Psoas muscle (tissue), 8 donors: ENCODE data around the gene NAV2. TPM values are rescaled to one million over a fixed set of nuclear protein-coding genes. Genes with fewer than 3 reads are reported as not detected.

ENCODE experiments used
- ATAC-seq, 4 donors: fragments of 200-7000 bp; cut with Tn5 transposase; one replicate each; pipeline ENCODE4 v1.9.1; 2020; ENCODE audit warnings: moderate library complexity in 3 of 4, mild to moderate bottlenecking in 2 of 4
- DNase-seq, 2 donors: peaks; one replicate each; pipeline ENCODE4 v3.0.0-alpha.2; 2020
- H3K27ac ChIP-seq: fragments of 200-600 bp; one replicate; pipeline ENCODE4 v1.8.0; 2022
- H3K27me3 ChIP-seq, 3 donors: fragments of 200-600 bp in 1 of 3; one replicate each; pipeline versions ENCODE4 v1.6.1 to v1.8.0; 2013 to 2022; ENCODE audit warnings: low read length in 2 of 3, mild to moderate bottlenecking in 2 of 3, moderate library complexity in 1 of 3; ENCODE audit not compliant: insufficient read depth in 3 of 3
- H3K36me3 ChIP-seq, 2 donors: fragments of 200-600 bp in 1 of 2; one replicate each; pipeline versions ENCODE4 v1.6.1 to v1.8.0; 2013 to 2022; ENCODE audit warnings: low read depth in 1 of 2, mild to moderate bottlenecking in 1 of 2, moderate library complexity in 1 of 2; ENCODE audit not compliant: insufficient read depth in 1 of 2
- H3K4me1 ChIP-seq: fragments of 200-600 bp; one replicate; pipeline ENCODE4 v1.8.0; 2022
- H3K4me3 ChIP-seq: fragments of 200-600 bp; one replicate; pipeline ENCODE4 v1.8.0; 2022; ENCODE audit warnings: mild to moderate bottlenecking
- H3K9me3 ChIP-seq: fragments of 200-600 bp; one replicate; pipeline ENCODE4 v1.8.0; 2022
- CTCF ChIP-seq: fragments of 200-600 bp; IDR thresholded peaks from one replicate; pipeline ENCODE4 v1.8.0; 2022; ENCODE audit warnings: antibody characterized with exemption
- WGBS, 3 donors: extraction: QIAGEN DNeasy Blood & Tissue Kit; methylation state at CpG; one replicate each; pipeline versions ENCODE4 v1.1.6 to v1.1.7; 2013; 5-methylcytosine and 5-hydroxymethylcytosine counted together
- intact Hi-C, 2 donors: fragments of 100-400 bp; cut with DNase I; formaldehyde crosslinking; loops; one replicate each; pipeline versions ENCODE4 v1.11.0 to v1.14.2; 2022
- polyA plus RNA-seq, 3 donors: library from polyadenylated mRNA; stranded (reverse); fragments of 200-250 nt; gene quantifications; one replicate each; pipeline ENCODE4 v1.2.3, GENCODE V29; 2013
- total RNA-seq, 4 donors: library from RNA; stranded (reverse); fragmentation: NEBNext Ultra II Directional in 2 of 4; extraction: Animal tissue kit (Norgen Biotek cat#: 25700) in 2 of 4; gene quantifications; one replicate each; pipeline versions ENCODE4 v1.2.1 to v1.2.4, GENCODE V29; 2021 to 2023
- donor health status: healthy with polysubstance abuse.
- donor health status: DM: no; HTN: no; CAD: no; lungs with moderate emphysema.
- donor health status: Bipolar disorder and iron deficiency.
- donor health status: healthy.
- donor health status: DM: yes; HTN: yes; CAD: no.
- donor health status: DM: no; HTN: no; CAD: no.
- donor health status: DM: no; HTN: no; CAD: no.
- donor health status: DM: yes; HTN: yes; CAD: no.

Gene NAV2
- total and polyA plus RNA-seq, 7 donors: 0.68 to 21.8 (median 2.9) TPM

DNA sequence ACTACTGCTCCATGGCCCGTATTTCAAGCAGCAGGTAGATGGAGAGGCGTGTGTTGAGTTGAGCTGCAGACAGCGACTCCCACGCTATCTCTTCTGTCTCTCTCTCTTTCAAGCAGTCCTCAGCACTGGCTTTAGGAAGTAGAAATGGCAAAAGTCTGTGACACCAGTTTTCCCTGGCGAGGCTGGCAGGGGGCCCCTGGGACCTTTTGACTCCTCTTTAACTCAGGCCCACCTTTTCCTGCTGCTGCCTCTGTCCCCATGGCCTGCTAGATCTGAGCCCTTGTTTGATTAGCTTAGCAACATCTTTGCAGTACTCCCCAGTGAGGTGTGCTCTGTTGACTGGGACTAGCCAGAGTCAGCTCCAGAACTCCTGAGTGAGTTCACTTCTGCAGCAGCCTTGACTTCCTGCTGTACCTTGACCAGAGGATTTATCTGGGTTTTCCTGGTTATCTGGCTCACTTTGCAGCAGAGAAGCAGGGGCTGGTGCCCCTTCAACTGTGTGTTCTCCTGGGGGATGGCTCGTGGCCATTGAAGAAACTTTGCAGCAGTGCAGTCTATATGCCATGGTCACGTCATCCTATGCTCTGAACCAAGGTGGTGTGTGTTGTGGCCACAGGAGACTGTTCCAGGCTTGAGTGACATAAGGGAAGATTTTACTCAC lies 263.8 kb downstream of the NAV2 start:
- Histone ChIP-seq H3K4me1 (peaks cover 2% of the 10 kb centered on the region), H3K36me3 (no peaks in the 10 kb centered on the region), H3K4me3 (no peak overlapping the region), H3K27me3 (no peaks in the 10 kb centered on the region), H3K27ac (no peak overlapping the region), H3K9me3 (no peaks in the 10 kb centered on the region)
- DNase-seq (no peak), ATAC-seq (no peak)
- no peak for TF ChIP-seq CTCF
- WGBS, 3 donors: 80 to 91% (median 84%) methylated on average over 7 of the region's 7 CpGs
- intact Hi-C loops: no loop called here

DNA sequence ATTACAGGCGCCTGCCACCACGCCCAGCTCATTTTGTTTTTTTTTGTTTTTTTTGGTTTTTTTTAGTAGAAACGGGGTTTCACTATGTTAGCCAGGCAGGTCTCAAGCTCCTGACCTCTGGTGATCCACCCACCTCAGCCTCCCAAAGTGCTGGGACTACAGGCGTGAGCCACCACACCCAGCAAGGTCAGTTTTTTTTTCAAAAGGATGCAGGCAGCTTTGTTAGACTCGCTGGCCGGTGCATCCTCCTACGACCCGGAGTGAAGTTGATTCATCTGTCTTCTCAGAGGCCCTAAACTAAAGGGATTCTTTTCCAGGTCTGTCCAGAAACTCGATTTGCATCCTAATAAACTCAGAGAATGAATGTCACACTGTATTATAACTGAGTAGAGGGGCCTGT lies 265.3 kb downstream of the NAV2 start:
- DNase-seq (no peak), ATAC-seq (no peak)
- Histone ChIP-seq H3K9me3 (no peaks in the 10 kb centered on the region), H3K4me1 (peaks cover 5% of the 10 kb centered on the region), H3K4me3 (no peak overlapping the region), H3K27ac (no peak overlapping the region), H3K36me3 (no peaks in the 10 kb centered on the region), H3K27me3 (no peaks in the 10 kb centered on the region)
- intact Hi-C loops: no loop called here
- TF ChIP-seq CTCF: no peak
- 95 to 99% (median 95%) methylated on average over 9 of the region's 9 CpGs for WGBS, 3 donors

DNA sequence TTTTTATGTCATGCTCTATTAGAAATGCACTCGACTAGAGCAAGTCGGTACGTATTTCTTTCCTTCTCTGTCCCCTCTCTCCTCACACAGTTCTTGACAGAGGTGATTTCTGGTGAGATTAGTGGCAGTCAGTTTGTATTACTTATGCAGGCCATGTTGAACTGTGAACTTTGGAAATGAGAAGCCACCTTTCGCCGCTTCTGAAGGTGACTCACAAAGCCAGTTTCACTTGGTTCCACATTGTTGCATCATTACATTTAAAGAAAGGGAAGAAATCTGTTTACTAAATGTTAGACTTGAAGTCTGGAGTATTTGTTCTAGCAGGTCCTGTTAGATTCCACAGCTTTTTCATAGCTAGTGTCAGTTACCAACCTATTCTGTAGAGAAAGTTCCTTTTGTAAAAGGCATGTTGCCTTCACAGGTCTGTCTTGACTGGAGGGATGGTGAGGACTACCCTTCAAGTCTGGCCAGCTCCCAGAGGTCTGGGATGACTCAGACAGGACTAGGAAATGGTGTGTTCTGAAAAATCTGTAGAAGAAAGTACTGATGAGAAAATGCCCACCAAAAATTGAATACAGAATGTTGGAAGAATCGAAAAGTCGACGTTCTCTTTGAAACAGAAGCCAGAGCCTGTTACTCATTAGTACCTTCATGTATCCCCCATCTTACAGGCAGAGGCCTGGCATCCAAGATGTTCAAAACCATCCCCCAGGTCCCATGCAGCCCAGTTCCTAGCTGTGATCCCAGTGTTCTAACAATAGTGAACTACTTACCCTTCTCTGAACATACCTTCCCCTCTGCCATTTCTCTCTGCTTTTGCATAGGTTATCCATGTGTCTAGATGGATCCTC lies 266.3 kb downstream of the NAV2 start:
- peaks cover 5% of the 10 kb centered on the region for H3K4me1 ChIP-seq
- H3K4me3 ChIP-seq: no peak overlapping the region
- no peak for DNase-seq
- 86 to 94% (median 94%) methylated on average over 8 of the region's 8 CpGs for WGBS, 3 donors
- no peaks in the 10 kb centered on the region for H3K9me3 ChIP-seq
- intact Hi-C loops: no loop called here
- no peaks in the 10 kb centered on the region for H3K27me3 ChIP-seq
- no peak overlapping the region for H3K27ac ChIP-seq
- H3K36me3 ChIP-seq: no peaks in the 10 kb centered on the region
- TF ChIP-seq CTCF: no peak
- ATAC-seq: peak in 1 of 4 donors; percentile 35

- H3K4me1 ChIP-seq: peaks cover 5% of the 10 kb centered on the region
- no peak for TF ChIP-seq CTCF
- no peaks in the 10 kb centered on the region for H3K27me3 ChIP-seq
- H3K36me3 ChIP-seq: no peaks in the 10 kb centered on the region
- H3K9me3 ChIP-seq: no peaks in the 10 kb centered on the region
- ATAC-seq (no peak), DNase-seq (no peak)
- intact Hi-C loops: no loop called here
- H3K27ac ChIP-seq: no peak overlapping the region
- 97 to 100% (median 98%) methylated on average over 5 of the region's 5 CpGs for WGBS, 3 donors
- H3K4me3 ChIP-seq: no peak overlapping the region
These were observed 266.8 kb downstream of the NAV2 start for GRCh38 chr11:19979519-19979845.
